Neural crest cell (in vitro differentiated cells): Measurements from ENCODE around the gene MICU1. TPM values are rescaled to one million over a fixed set of nuclear protein-coding genes. Genes with fewer than 3 reads are reported as not detected.

Experiments
- DNase-seq: peaks from one replicate; pipeline ENCODE4 v3.0.0; 2021; ENCODE audit warnings: low read depth, mixed read lengths, low spot score
- H3K27ac Mint-ChIP-seq: one replicate; pipeline ENCODE4 v1.8.0; 2021; ENCODE audit warnings: mild to moderate bottlenecking, mixed read lengths; ENCODE audit not compliant: unreplicated experiment
- H3K27me3 Mint-ChIP-seq: 2 replicates; pipeline ENCODE4 v1.8.0; 2021; ENCODE audit warnings: low read depth, mild to moderate bottlenecking, mixed read lengths
- H3K36me3 Mint-ChIP-seq: 2 replicates; pipeline ENCODE4 v1.8.0; 2021; ENCODE audit warnings: low read depth, mild to moderate bottlenecking, mixed read lengths
- H3K4me1 Mint-ChIP-seq: 2 replicates; pipeline ENCODE4 v1.8.0; 2021; ENCODE audit warnings: mixed read lengths
- H3K4me3 Mint-ChIP-seq: one replicate; pipeline ENCODE4 v1.8.0; 2021; ENCODE audit warnings: mild to moderate bottlenecking, mixed read lengths
- H3K9me3 Mint-ChIP-seq: 2 replicates; pipeline ENCODE4 v1.8.0; 2021; ENCODE audit warnings: mixed read lengths
- total RNA-seq: library from RNA; stranded (reverse); gene quantifications from 2 replicates; pipeline ENCODE4 v1.2.1, GENCODE V29; 2021
- TF ChIP-seq, protein P1 (sequence below): fragments of 200-600 bp; sonication (generic); conservative IDR thresholded peaks from 2 replicates; pipeline ENCODE4 v1.5.0; 2021; ENCODE audit warnings: antibody characterized with exemption, mild to moderate bottlenecking

Gene MICU1
- total RNA-seq, 1 donor from 2014 or later = 34.1 TPM

DNA sequence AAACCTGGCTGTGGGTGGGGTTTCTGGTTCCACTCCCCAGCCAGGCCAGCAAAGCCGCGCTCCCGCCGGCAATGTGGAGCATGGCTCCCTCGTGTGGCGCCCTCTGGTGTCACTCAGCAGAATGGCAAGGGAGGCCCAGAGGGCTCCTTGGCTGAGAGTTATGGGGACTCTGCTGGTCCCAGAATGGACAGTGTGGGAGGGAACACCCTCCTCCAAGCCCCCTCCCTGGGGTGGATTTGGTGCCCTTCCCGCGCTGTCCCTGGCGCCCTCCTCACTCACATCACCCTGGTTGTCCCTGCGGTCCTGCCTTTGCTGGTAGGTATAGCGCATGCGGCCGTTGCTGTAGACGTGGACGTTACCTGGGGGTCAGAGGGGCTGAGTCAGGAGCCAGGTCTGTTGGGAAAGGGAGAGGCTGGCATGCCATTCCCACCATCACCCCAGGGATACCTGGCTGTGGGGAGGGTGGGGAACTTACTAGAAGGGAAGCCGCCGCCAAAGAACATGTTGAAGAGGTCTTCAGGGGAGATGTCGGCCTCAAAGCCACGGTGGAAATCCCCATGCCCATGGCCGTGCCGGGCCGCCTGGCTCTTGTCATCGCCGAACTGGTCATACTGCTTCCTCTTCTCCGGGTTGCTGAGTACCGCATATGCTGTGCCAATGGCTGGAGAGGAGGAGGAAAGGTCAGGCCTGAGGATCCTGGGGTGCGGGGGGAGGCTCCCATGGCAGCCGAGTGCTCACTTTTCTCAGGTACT, 285.2 kb downstream of the MICU1 start:
- H3K9me3 Mint-ChIP-seq = no peaks in the 10 kb centered on the region
- no peak overlapping the region for H3K27ac Mint-ChIP-seq
- H3K4me1 Mint-ChIP-seq = peaks cover 18% of the 10 kb centered on the region
- H3K4me3 Mint-ChIP-seq = no peak overlapping the region
- H3K27me3 Mint-ChIP-seq = no peaks in the 10 kb centered on the region
- peak; percentile 79 for DNase-seq
- H3K36me3 Mint-ChIP-seq = peaks cover 4% of the 10 kb centered on the region
- TF ChIP-seq, protein P1, sequence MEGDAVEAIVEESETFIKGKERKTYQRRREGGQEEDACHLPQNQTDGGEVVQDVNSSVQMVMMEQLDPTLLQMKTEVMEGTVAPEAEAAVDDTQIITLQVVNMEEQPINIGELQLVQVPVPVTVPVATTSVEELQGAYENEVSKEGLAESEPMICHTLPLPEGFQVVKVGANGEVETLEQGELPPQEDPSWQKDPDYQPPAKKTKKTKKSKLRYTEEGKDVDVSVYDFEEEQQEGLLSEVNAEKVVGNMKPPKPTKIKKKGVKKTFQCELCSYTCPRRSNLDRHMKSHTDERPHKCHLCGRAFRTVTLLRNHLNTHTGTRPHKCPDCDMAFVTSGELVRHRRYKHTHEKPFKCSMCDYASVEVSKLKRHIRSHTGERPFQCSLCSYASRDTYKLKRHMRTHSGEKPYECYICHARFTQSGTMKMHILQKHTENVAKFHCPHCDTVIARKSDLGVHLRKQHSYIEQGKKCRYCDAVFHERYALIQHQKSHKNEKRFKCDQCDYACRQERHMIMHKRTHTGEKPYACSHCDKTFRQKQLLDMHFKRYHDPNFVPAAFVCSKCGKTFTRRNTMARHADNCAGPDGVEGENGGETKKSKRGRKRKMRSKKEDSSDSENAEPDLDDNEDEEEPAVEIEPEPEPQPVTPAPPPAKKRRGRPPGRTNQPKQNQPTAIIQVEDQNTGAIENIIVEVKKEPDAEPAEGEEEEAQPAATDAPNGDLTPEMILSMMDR = peak; percentile 91

DNA sequence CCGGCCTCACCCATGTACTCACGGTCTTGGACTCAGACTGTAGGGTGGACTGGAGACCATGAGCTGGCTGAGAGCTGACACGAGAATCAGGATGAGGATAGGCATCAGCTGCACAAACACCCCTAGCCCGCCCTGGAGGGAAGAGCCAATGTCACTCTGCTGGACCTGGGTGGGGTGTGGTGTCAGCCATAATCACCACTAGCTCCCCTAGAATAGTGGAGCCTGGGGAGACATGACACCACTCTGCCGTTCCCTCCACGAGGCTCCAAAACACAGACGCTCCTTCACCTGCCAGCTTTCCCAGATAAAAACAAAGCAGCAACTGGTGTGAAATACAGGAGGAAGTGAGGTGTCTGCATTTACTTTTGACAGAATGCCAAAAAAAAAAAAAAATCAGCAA, 287.7 kb downstream of the MICU1 start:
- H3K27ac Mint-ChIP-seq = no peak overlapping the region
- H3K27me3 Mint-ChIP-seq = no peaks in the 10 kb centered on the region
- no peak for DNase-seq
- peaks cover 4% of the 10 kb centered on the region for H3K36me3 Mint-ChIP-seq
- H3K4me1 Mint-ChIP-seq = peaks cover 36% of the 10 kb centered on the region
- H3K4me3 Mint-ChIP-seq = no peak overlapping the region
- TF ChIP-seq, protein P1 = no peak
- H3K9me3 Mint-ChIP-seq = no peaks in the 10 kb centered on the region

DNA sequence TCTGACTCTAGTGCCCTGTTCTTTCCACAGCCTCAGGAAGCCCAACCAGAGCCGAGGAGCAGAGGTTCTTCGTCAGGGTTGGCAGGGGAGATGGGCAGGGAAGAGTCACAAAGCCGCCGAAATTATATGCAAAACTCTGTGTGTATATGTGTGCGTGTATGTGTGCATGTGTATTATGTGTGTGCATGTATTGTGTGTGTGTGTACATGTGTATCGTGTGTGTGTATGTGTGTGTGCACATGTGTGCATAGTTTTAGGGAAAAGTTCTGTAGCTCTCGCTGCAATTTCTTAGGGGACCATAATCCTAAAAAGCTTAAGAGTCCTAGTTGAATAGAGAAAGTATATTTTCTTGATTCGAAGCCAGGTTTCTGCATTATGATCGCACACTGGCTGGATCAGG, 288.2 kb downstream of the MICU1 start:
- H3K9me3 Mint-ChIP-seq = no peaks in the 10 kb centered on the region
- H3K27ac Mint-ChIP-seq = no peak overlapping the region
- peaks cover 41% of the 10 kb centered on the region for H3K4me1 Mint-ChIP-seq
- peaks cover 4% of the 10 kb centered on the region for H3K36me3 Mint-ChIP-seq
- no peak for DNase-seq
- no peak overlapping the region for H3K4me3 Mint-ChIP-seq
- no peaks in the 10 kb centered on the region for H3K27me3 Mint-ChIP-seq
- TF ChIP-seq, protein P1 = no peak

DNA sequence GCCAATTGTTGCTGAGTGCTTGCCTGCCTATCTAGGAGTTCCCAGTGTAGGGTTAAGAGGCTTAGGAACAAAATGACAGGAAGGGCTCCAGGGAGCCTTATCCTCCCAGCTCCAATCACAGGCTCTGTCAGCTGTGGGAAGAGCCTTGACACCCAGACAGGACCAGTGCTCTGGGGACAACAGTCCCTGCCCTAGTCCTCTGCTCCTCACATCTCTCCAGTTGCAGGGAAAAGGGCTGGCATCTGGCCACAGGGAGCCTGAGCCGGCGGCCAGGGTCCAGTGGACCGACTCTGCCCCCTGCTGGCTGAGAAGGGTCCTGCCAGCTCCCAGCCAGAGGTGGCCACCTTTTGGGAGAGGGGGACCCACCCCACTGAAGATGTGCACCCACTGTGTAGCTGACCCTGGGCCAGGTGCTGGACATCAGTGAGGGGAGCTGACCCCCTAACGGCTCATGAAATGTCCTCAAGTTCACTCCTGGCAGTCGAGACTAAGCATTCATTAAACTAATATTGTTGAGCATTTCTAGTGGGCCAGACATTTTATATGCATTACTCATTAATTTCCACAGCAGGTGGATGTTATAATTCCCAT, 288.7 kb downstream of the MICU1 start:
- TF ChIP-seq, protein P1 = peak; percentile 98
- peak; percentile 77 for DNase-seq
- H3K27me3 Mint-ChIP-seq = no peaks in the 10 kb centered on the region
- peak overlapping the region; percentile 62 for H3K4me3 Mint-ChIP-seq
- H3K27ac Mint-ChIP-seq = peak overlapping the region; percentile 37
- no peaks in the 10 kb centered on the region for H3K9me3 Mint-ChIP-seq
- H3K4me1 Mint-ChIP-seq = peaks cover 47% of the 10 kb centered on the region
- H3K36me3 Mint-ChIP-seq = peaks cover 4% of the 10 kb centered on the region

DNA sequence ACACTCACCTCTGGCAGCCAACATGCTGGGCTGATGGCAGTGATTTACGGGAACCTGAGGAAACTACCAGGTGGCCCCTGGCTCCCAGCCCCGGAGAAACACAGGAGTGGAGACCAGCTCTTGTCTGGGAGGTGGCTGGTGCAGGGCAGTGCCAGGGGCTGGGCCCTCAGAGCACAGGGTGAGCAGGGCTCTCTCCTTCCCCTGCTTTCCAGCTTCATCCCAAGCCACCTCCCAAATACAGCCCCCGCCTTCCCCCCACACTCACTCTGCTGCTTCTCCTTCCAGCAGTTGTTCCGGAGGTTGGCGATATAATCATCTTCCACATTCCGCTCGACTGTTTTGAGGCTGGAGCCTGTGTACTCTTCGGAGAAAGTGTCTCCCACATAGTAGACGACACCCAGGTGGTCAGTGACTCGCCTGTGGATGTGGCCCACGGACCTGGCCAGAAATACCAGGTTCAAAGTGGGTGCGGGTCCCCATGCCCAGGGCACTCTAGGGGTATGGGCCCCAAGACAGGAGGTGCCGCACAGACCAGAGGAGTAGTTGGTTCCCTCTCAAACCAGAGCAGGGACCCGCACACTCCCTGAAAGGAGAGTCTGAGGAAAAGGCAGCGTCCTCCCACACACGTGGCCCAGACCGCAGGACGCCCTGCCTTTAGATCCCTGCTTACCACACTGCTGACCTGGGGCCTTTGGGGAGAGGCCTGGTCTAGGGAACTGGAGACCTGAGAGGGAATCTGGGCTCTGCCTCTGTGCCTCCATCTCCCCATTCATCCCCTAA, 289.4 kb downstream of the MICU1 start:
- Mint-ChIP-seq H3K4me3 (peak overlapping the region; percentile 62), H3K4me1 (peaks cover 53% of the 10 kb centered on the region), H3K36me3 (peaks cover 4% of the 10 kb centered on the region), H3K27me3 (peaks cover 2% of the 10 kb centered on the region), H3K9me3 (no peaks in the 10 kb centered on the region), H3K27ac (peak overlapping the region; percentile 37)
- TF ChIP-seq, protein P1 = no peak
- DNase-seq = no peak
